K562 (cell line): ENCODE data around the gene CEP131. TPM values are rescaled to one million over a fixed set of nuclear protein-coding genes. Genes with fewer than 3 reads are reported as not detected.

Source experiments
- BDP1 ChIP-seq: IDR thresholded peaks from 3 replicates; pipeline ENCODE4 v1.6.1; 2011; ENCODE audit not compliant: insufficient read length, insufficient read depth
- CAMTA2 ChIP-seq: fragments of 250-450 bp; sonication (Bioruptor Pico); conservative IDR thresholded peaks from 2 replicates; pipeline ENCODE4 v1.5.1; 2022
- CCNT2 ChIP-seq: IDR thresholded peaks from 2 replicates; pipeline ENCODE4 v1.6.1; 2011; ENCODE audit warnings: borderline replicate concordance, low read depth, mild to moderate bottlenecking, moderate library complexity, mixed read lengths, low read length; ENCODE audit not compliant: insufficient read length; ENCODE audit errors: extremely low read depth
- CTCF ChIP-seq, 3 experiments: IDR thresholded peaks in 2 of 3; conservative IDR thresholded peaks in 1 of 3; 2 replicates each; pipeline ENCODE4 v1.5.1; 2011 to 2012; ENCODE audit warnings: low read length in 3 of 3, mild to moderate bottlenecking in 3 of 3, control low read depth in 2 of 3, improper control_type of control experiment in 1 of 3, inconsistent platforms in 1 of 3, low read depth in 1 of 3, mixed read lengths in 1 of 3, moderate library complexity in 1 of 3; ENCODE audit not compliant: insufficient read depth in 2 of 3
- DDX20 ChIP-seq: fragments of 450-650 bp; IDR thresholded peaks from 2 replicates; pipeline ENCODE4 v1.6.1; 2016; ENCODE audit warnings: missing genetic modification characterization, low read depth, mild to moderate bottlenecking, missing compliant biosample characterization, moderate library complexity
- EP300 ChIP-seq: IDR thresholded peaks from 2 replicates; pipeline ENCODE4 v1.6.1; 2012; ENCODE audit warnings: low read length, improper control_type of control experiment
- FOXK1 ChIP-seq: sonication (generic); formaldehyde crosslinking; IDR thresholded peaks from 2 replicates; pipeline ENCODE4 v1.8.0; 2022; ENCODE audit warnings: missing genetic modification reagents, mild to moderate bottlenecking, borderline replicate concordance
- GABPB1 ChIP-seq: sonication (generic); formaldehyde crosslinking; IDR thresholded peaks from 2 replicates; pipeline ENCODE4 v1.8.0; 2022; ENCODE audit warnings: mild to moderate bottlenecking, missing genetic modification reagents
- IRF2 ChIP-seq: sonication (generic); formaldehyde crosslinking; IDR thresholded peaks from 2 replicates; pipeline ENCODE4 v1.8.1; 2022; ENCODE audit warnings: mild to moderate bottlenecking, missing genetic modification reagents
- KDM4B ChIP-seq, 2 experiments: fragments of 450-650 bp in 1 of 2; sonication (generic) in 1 of 2; IDR thresholded peaks; 2 replicates each; pipeline ENCODE4 v1.6.1; 2016 to 2017; ENCODE audit warnings: borderline replicate concordance in 2 of 2, antibody characterized with exemption in 1 of 2, low read depth in 1 of 2, mild to moderate bottlenecking in 1 of 2
- KLF6 ChIP-seq: fragments of 250-450 bp; sonication (Bioruptor Pico); IDR thresholded peaks from 2 replicates; pipeline ENCODE4 v1.4.0; 2020; ENCODE audit warnings: mild to moderate bottlenecking, moderate library complexity, borderline replicate concordance
- MBD2 ChIP-seq: sonication (generic); IDR thresholded peaks from 2 replicates; pipeline ENCODE4 v1.6.1; 2016; ENCODE audit warnings: low read depth, borderline replicate concordance
- MCM3 ChIP-seq: fragments of 450-650 bp; IDR thresholded peaks from 2 replicates; pipeline ENCODE4 v1.6.1; 2016
- NEUROD1 ChIP-seq: fragments of 150-350 bp; IDR thresholded peaks from 2 replicates; pipeline ENCODE4 v1.6.1; 2014; ENCODE audit warnings: borderline replicate concordance, low read length, low read depth; ENCODE audit not compliant: partially characterized antibody
- NFRKB ChIP-seq: fragments of 450-650 bp; IDR thresholded peaks from 2 replicates; pipeline ENCODE4 v1.6.1; 2016; ENCODE audit warnings: low read depth
- NONO ChIP-seq, 2 experiments: fragments of 200-400 bp in 1 of 2; fragments of 450-650 bp in 1 of 2; formaldehyde crosslinking in 1 of 2; IDR thresholded peaks; 2 replicates each; pipeline ENCODE4 v1.6.1; 2017; ENCODE audit warnings: low read depth in 2 of 2, mild to moderate bottlenecking in 2 of 2, moderate library complexity in 2 of 2, low read length in 1 of 2
- PHB ChIP-seq: fragments of 250-450 bp; sonication (Bioruptor Pico); IDR thresholded peaks from 2 replicates; pipeline ENCODE4 v1.5.0; 2021
- SMARCA4 ChIP-seq: fragments of 450-650 bp; IDR thresholded peaks from 2 replicates; pipeline ENCODE4 v1.6.1; 2016
- SMARCC2 ChIP-seq: fragments of 450-650 bp; IDR thresholded peaks from 2 replicates; pipeline ENCODE4 v1.6.1; 2017; ENCODE audit warnings: antibody characterized with exemption, moderate library complexity, mild to moderate bottlenecking, low read depth
- SMARCE1 ChIP-seq: fragments of 450-650 bp; IDR thresholded peaks from 2 replicates; pipeline ENCODE4 v1.7.1; 2016; ENCODE audit warnings: mild to moderate bottlenecking
- SPI1 ChIP-seq: IDR thresholded peaks from 2 replicates; pipeline ENCODE4 v1.6.1; 2011; ENCODE audit warnings: low read depth, low read length, control low read depth, borderline replicate concordance
- SRSF7 ChIP-seq: fragments of 200-400 bp; formaldehyde crosslinking; optimal IDR thresholded peaks from 2 replicates; pipeline ENCODE3; 2017; ENCODE audit warnings: mild to moderate bottlenecking, low read depth, low read length
- TARDBP ChIP-seq: fragments of 450-650 bp; IDR thresholded peaks from 2 replicates; pipeline ENCODE4 v1.6.1; 2016
- TBP ChIP-seq: optimal IDR thresholded peaks from 2 replicates; pipeline ENCODE3; 2011; ENCODE audit warnings: low read depth, low read length, improper control_type of control experiment
- YBX1 ChIP-seq: fragments of 450-650 bp; IDR thresholded peaks from 2 replicates; pipeline ENCODE4 v1.7.1; 2016; ENCODE audit warnings: mild to moderate bottlenecking
- ZBTB43 ChIP-seq: sonication (generic); formaldehyde crosslinking; IDR thresholded peaks from 2 replicates; pipeline ENCODE4 v1.8.0; 2023; ENCODE audit warnings: mild to moderate bottlenecking, missing genetic modification reagents
- ZNF507 ChIP-seq: conservative IDR thresholded peaks from 2 replicates; pipeline ENCODE4 v1.6.1; 2017; ENCODE audit warnings: missing genetic modification characterization, missing compliant biosample characterization
- ZNF561 ChIP-seq: fragments of 450-650 bp; formaldehyde crosslinking; conservative IDR thresholded peaks from 2 replicates; pipeline ENCODE4 v1.4.0; 2020; ENCODE audit warnings: mild to moderate bottlenecking, moderate library complexity
- polyA plus RNA-seq, 8 experiments: library from polyadenylated mRNA; depleted of rRNA in 4 of 8; stranded (reverse) in 5 of 8; unstranded in 3 of 8; fragments of >200 nt; fragmentation: Nextera tagmentation in 2 of 8; fragmentation: Illumina TruSeq in 1 of 8; extraction: Ambion mirVana in 2 of 8; extraction: Trizol in 1 of 8; gene quantifications; 2 replicates each; pipeline versions ENCODE4 v1.2.1 to v1.2.3, GENCODE V29; 2011 to 2014; ENCODE audit warnings: inconsistent platforms in 1 of 8, missing spikeins in 1 of 8
- total RNA-seq, 7 experiments: library from RNA; depleted of rRNA in 6 of 7; stranded (reverse); fragments of >200 nt in 6 of 7; fragmentation: Illumina TruSeq in 2 of 7; extraction: Trizol in 2 of 7; gene quantifications; 2 replicates each; pipeline versions ENCODE4 v1.2.1 to v1.2.3, GENCODE V29; 2011 to 2021; ENCODE audit warnings: low replicate concordance in 1 of 7

The CEP131 gene
- total and polyA plus RNA-seq, 9 of the 15 experiments (the other 6 are each of a cell fraction or from before 2014, with no cell fraction given): 0.24 to 21.2 (median 2.3) TPM

- TF ChIP-seq MCM3 (no peak), YBX1 (no peak), TARDBP (no peak), FOXK1 (CRISPR knock-in tag) (no peak), SMARCA4 (no peak), SMARCC2 (no peak), MBD2 (peak; percentile 100), SRSF7 (no peak), ZNF561 (CRISPR knock-in tag) (no peak), SMARCE1 (no peak), ZNF507 (tag) (no peak), SPI1 (0 out of 2 replicates have a peak, but pooled peaks have one; percentile 1), TBP (peak; percentile 51), CAMTA2 (CRISPR knock-in tag) (no peak), DDX20 (tag) (no peak), IRF2 (CRISPR knock-in tag) (0 out of 2 replicates have a peak, but pooled peaks have one; percentile 32), PHB (CRISPR knock-in tag) (no peak), ZBTB43 (CRISPR knock-in tag) (no peak), NONO (IDR thresholded peaks at IDR 0.05; ENCODE audit: low read depth in 2 of 2, low read length in 1 of 2) (peak; percentile 44 to 71; a peak in 3 of 4 replicates), CCNT2 (peak; percentile 48), NFRKB (peak; percentile 92), NEUROD1 (peak; percentile 100), GABPB1 (CRISPR knock-in tag) (peak; percentile 95), CTCF (IDR thresholded peaks at IDR 0.05 in 2 of 3, conservative IDR thresholded peaks at IDR 0.05 in 1 of 3; ENCODE audit: insufficient read depth in 2 of 3, low read depth in 1 of 3, low read length in 3 of 3) (no peak), EP300 (no peak), BDP1 (no peak), KDM4B (IDR thresholded peaks at IDR 0.05; ENCODE audit: borderline replicate concordance in 2 of 2, low read depth in 1 of 2) (no peak), KLF6 (CRISPR knock-in tag) (no peak)
Measured at GRCh38 chr17:81238815-81239713, 16.3 kb upstream of the CEP131 start, which contains the start of the genes NDUFAF8 and TEPSIN (continued).
